Globus pallidus (tissue), 1 donor: Measurements from ENCODE around the gene HOXD9.

Experiments
- DNase-seq: peaks from one replicate; pipeline ENCODE4 v3.0.0-alpha.2; 2015; ENCODE audit warnings: low spot score

Gene HOXD9

GRCh38 chr2:176124110-176124946 lies 1.8 kb downstream of the HOXD9 start:
- no peak for DNase-seq

GRCh38 chr2:176124947-176125771 lies 2.6 kb downstream of the HOXD9 start:
- no peak for DNase-seq

DNA sequence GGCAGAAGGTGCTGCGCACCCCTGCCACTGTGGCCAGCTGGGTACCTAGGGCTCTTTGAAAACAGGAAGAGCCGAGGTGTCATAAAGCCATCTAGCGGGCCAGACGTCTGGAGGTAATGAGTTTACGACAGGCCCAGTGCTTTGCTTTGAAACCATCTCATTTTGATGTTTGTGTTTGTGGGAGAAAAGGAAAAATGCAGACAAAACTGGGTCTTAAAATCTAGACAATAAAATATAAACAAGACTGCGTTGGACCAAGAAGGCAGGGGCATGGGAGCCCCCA lies 3.2 kb downstream of the HOXD9 start:
- no peak for DNase-seq

DNA sequence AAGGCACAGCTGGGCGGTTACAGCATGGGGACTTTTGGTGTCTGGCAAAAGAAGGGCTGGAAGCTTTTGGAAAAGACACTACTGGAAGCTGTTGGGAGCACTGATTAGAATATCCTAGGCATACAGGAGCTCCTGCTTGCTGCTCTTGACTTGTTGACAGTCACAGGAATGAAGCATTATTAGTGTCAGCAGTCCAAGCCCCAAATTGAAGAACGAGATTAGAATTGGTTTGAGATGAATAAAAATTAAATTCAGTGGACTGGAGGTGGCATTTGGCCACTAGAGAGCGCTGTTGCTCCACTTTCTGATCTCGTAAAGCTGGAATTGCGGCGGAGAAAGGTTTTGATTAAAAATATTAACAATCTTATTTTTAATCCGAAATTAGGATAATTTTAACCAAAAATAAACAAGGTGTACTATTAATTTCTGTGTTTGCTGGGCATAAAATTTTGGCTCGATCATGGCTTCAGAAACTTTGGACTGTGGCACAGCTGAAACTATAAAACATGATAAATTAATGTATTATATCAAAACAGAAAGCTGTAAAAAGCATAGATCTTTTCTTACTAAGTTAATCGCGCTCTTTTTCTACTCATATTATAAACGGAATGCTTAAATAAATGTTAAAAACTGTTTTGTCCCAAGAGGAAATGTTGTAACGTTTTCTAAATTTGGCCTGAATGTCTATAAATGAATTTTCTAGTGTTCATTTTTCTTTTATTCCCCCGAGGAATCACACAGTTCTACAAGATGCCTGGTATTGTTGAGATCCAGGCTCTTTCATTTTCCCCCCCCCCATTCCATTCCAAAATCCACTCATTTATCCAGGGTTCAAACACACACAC lies 4.6 kb downstream of the HOXD9 start:
- DNase-seq = peak; percentile 71

- DNase-seq = no peak
These were observed 5.2 kb downstream of the HOXD9 start for GRCh38 chr2:176127774-176128072.

DNA sequence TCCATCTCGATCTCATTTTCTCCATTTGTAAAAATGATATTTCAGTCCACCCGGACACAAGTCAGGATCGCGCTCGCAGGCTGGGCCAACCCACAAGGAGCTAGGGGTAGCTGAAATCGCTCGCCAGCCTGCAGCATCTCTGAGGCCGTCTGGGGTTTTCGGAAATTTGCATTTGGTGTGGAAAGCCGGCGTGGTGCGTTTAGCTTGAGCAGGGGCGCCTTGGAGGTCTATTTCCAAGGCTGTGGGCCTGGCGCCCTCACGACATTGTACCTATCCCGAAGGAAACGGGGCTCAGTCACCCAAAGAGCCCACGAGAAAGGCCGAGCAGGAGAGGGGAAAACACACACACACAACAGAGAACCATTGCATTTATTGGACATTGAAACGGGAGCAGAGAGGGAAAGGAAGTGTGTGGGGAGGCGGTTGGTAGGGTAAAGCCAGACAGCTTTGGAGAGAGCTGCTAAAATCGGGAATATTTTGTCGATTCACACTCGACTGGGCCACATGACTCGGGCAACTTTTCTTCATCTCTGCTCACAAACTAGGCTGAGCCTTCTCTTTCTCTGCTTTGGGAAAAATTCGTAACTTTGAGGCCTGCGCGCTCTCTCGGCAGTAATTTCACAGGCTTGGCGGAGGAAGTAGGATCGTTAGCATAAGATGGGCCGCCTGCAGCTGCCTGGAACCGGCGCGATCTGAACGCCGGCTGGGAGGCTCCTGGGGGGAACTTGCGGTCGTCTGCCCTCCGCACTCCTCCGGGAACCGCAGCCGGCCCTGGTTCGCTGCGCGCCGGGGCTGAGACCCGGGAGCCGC lies 5.9 kb downstream of the HOXD9 start:
- DNase-seq = no peak

- no peak for DNase-seq
These were observed 6.7 kb downstream of the HOXD9 start, which contains the start of gene HOXD8 for GRCh38 chr2:176128982-176129796. Gene HOXD8, plus strand, starts transcription at chr2:176129705. Its CDS starts 662 bp downstream, at chr2:176130367.

DNA sequence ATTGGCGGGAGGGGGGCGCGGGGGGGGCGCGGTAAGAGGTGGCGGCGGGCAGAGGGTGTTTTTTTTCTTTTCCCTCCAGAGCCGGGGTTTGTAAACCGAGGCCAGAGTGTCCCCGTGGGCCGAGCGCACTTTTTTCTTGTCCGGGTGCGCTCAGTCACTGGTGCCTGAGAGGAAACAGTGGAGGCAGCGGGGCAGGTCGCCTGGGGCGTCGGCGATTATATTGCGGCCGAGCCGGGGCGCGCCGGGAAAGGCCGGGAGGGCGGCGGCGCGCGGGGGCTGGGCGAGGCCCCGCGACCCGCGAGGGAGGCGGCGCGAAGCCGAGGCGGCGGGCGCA lies 7.3 kb downstream of the HOXD9 start:
- DNase-seq = no peak

GRCh38 chr2:176130147-176130956 lies 7.8 kb downstream of the HOXD9 start:
- no peak for DNase-seq

DNA sequence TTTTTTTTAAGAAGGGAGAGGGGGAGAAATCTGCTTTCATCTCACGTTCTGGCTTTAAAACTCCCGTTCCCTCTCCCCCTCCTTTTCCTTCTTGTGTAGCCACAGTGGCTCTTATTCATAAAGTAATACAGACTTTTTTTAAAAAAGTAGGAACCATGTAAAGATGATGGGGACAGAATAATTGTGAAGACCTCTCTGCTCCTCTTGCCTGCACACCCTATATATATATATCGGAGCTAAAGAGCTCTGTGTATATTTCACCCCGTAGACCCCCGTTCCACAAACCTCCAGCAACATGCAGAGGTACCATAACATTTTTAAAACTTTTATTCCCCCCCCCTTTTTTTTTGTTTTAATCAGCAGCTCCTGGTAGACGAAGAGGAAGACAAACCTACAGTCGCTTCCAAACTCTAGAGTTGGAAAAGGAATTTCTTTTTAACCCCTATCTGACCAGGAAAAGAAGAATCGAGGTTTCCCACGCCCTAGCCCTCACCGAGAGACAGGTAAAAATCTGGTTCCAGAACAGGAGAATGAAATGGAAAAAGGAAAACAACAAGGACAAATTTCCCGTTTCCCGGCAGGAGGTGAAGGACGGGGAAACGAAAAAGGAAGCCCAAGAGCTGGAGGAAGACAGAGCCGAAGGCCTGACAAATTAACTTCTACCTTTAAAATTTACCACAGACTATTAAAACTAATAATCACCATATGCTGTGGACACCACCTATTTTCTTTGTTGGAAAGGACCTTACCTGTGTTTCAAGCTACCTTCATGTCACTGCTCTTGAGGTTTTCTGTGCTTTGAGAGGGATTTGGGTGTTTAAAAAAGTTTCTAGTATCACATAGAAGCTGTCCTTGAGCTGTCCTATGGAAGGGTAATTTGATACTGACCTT lies 8.7 kb downstream of the HOXD9 start:
- no peak for DNase-seq

GRCh38 chr2:176131848-176132158 lies 9.3 kb downstream of the HOXD9 start:
- no peak for DNase-seq

DNA sequence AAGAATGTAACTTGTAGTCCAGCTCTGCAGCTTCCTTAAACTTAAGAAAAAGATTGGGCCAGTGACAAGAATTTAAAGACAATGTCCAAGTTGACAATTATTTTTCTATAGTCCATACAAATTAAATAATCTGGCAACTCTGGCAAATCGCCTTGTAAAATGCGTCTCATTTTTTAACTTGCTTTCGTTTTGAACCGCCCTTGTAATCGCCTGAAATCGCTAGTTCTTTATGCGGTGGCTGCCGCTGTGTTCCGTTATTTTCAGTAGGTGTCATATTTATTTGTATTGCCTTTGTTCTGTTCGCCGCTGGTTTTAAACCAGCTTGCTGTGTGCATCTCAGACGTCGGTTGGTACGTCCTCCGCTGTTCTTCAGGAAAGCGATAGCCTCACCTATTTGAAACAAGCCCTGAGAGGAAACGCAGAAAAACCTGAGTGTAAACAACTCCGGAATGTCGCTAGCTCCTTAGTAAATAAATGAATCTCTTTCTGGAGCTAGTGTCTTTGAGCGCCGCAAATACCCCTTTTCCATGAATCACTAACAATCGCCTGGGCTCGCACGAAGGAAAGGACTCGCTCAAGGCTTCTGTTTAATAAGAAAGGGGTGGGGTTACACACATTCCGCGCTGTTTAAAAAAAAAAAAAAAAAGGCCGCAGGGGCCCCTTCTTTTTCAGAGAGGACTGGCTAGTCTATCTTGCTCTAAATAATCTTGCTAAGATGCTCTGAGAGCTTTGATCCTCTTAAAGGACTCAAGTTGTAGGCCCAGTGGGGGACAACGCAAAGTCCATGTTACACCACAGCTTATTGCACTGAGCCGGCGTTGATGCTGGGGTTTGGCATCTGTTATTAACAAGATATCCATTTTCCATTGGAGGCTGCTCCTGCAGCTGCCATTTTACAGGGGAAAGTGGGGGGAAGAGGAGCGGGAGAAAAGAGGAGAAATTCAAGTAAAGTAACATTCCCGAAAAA lies 10.0 kb downstream of the HOXD9 start:
- no peak for DNase-seq

GRCh38 chr2:176133389-176133788 lies 10.9 kb downstream of the HOXD9 start:
- no peak for DNase-seq

GRCh38 chr2:176134035-176134434 lies 11.5 kb downstream of the HOXD9 start:
- DNase-seq = no peak

DNA sequence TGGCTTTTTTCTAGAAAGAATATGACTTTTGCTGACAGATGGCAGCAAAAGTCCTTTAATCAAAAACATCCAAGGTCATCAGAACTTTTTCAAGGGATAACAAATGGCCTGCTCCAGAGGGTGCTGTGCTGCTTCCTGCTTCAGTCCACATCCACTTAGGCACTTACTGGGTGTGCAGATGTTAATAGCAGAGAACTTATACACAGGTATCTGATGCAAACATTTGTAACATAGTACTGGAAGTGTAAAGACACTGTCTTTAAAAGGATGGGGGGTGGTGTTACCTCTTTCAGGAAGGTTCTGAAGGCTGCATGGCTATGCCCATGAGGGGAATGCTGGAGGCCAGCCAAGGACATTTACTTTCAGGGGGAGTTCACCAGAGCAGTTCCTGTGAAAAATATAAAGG lies 12.5 kb downstream of the HOXD9 start:
- no peak for DNase-seq

DNA sequence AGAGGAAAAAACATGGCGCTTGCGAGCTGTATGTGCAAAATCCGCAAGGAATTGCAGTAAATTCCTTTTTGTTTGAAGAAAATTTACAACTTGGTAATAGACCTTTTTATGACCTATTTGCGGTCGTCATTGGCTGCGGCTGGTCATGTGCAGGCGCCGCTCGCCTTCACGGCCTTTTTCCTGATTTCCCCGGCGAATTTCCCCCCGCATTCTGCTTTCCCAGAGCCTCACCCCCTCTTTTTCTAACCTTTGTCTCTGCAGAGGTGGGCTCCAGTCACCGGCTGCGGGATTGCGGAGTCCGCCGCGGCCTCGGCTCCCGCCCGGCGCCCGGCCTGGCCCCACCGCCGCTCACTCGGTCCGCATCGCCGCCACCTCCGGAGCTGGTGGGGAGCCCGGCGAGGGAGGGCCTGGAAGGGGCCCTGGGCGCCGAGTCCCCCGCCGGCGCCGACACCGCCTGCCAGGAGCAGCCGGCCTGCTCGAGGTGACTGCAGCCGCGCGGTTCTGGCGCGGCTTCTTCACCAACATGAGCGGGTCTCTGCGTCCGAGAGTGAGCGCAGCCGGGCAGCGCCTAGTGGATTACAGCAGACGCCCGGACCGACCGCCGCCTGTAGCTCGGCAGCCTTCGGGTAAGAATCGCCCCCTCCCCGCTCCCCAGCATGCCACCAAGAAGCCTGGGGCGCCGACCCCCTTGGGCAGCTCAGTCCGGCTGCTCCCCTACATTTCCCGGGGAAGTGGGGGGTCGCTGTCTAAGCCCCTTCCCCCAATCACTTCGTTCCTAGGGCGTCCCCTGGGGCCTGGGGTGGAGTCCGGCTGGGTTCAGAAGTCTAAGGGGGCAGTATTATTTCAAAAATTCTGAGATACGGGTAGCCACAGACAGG lies 14.1 kb downstream of the HOXD9 start:
- DNase-seq = no peak

- DNase-seq = no peak
These were observed 14.7 kb downstream of the HOXD9 start for GRCh38 chr2:176137252-176137580.
